Sigmoid colon (tissue), 7 donors: ENCODE measurements around the gene WDR86. TPM values are rescaled to one million over a fixed set of nuclear protein-coding genes. Genes with fewer than 3 reads are reported as not detected.
A peak's percentile ranks its signal among the peaks of the same experiment; 100 is the strongest.

ENCODE experiments used
- DNase-seq: peaks from one replicate; pipeline ENCODE4 v3.0.0-alpha.2; 2019
- H3K27ac ChIP-seq, 4 donors: fragments of 200-600 bp; sonication (generic); one replicate each; pipeline ENCODE4 v1.5.1; 2016 to 2019; ENCODE audit warnings: mild to moderate bottlenecking in 1 of 4
- H3K27me3 ChIP-seq, 3 donors: fragments of 200-600 bp; sonication (generic); one replicate each; pipeline ENCODE4 v1.5.1; 2019; ENCODE audit warnings: mild to moderate bottlenecking in 1 of 3
- H3K36me3 ChIP-seq, 4 donors: fragments of 200-600 bp; sonication (generic); one replicate each; pipeline ENCODE4 v1.5.1; 2016 to 2019
- H3K4me1 ChIP-seq, 4 donors: fragments of 200-600 bp; sonication (generic); one replicate each; pipeline ENCODE4 v1.5.1; 2017 to 2019
- H3K4me3 ChIP-seq, 4 donors: fragments of 200-600 bp; sonication (generic); one replicate each; pipeline ENCODE4 v1.5.1; 2017 to 2019; ENCODE audit warnings: mild to moderate bottlenecking in 2 of 4, moderate library complexity in 1 of 4
- H3K9me3 ChIP-seq, 4 donors: fragments of 200-600 bp in 3 of 4; sonication (generic) in 3 of 4; one replicate each; pipeline versions ENCODE4 v1.5.1 to v1.6.1; 2013 to 2019
- CTCF ChIP-seq, 4 experiments: fragments of 450-650 bp in 3 of 4; fragments of 200-600 bp in 1 of 4; IDR thresholded peaks; one replicate each; pipeline ENCODE4 v1.5.1; 2016 to 2019; ENCODE audit warnings: antibody characterized with exemption in 4 of 4, mild to moderate bottlenecking in 3 of 4, moderate library complexity in 2 of 4
- EP300 ChIP-seq, 4 donors: sonication (generic); formaldehyde crosslinking; IDR thresholded peaks; one replicate each; pipeline ENCODE4 v1.6.1; 2017; ENCODE audit warnings: antibody characterized with exemption in 4 of 4
- POLR2A ChIP-seq, 2 donors: fragments of 450-650 bp; IDR thresholded peaks; one replicate each; pipeline ENCODE4 v1.6.1; 2016; ENCODE audit warnings: antibody characterized with exemption in 2 of 2, mild to moderate bottlenecking in 2 of 2, moderate library complexity in 2 of 2
- POLR2AphosphoS5 ChIP-seq, 4 donors: sonication (generic); formaldehyde crosslinking; IDR thresholded peaks; one replicate each; pipeline ENCODE4 v1.6.1; 2017; ENCODE audit warnings: antibody characterized with exemption in 4 of 4
- WGBS, 2 donors: extraction: QIAGEN DNeasy Blood & Tissue Kit; methylation state at CpG; one replicate each; pipeline ENCODE4 v1.1.7; 2013; 5-methylcytosine and 5-hydroxymethylcytosine counted together
- intact Hi-C: fragments of 100-400 bp; cut with DNase I; formaldehyde crosslinking; loops from one replicate; pipeline ENCODE4 v1.15.1; 2023
- polyA plus RNA-seq, 3 donors: library from polyadenylated mRNA; stranded (reverse); fragments of 200-250 nt; gene quantifications; one replicate each; pipeline ENCODE4 v1.2.3, GENCODE V29; 2013
- total RNA-seq, 4 donors: library from RNA; depleted of rRNA; stranded (reverse); fragments of >200 nt; gene quantifications; one replicate each; pipeline ENCODE4 v1.1.0, GENCODE V29; 2016
- donor health status: healthy with polysubstance abuse.
- donor health status: Bipolar disorder and iron deficiency.
- donor health status: healthy.

WDR86 gene
- total and polyA plus RNA-seq, 7 donors: 0.46 to 23.8 (median 14.4) TPM

GRCh38 chr7:151352512-151352911 is 57.3 kb downstream of the WDR86 start:
- WGBS, 2 donors: 72 to 74% methylated on average over 5 of the region's 5 CpGs
- no peaks in the 10 kb centered on the region for H3K9me3 ChIP-seq
- H3K4me3 ChIP-seq: no peak overlapping the region
- H3K36me3 ChIP-seq: peaks cover 25 to 92% (median 48%) of the 10 kb centered on the region in 4 donors
- intact Hi-C loops: no loop called here
- no peak overlapping the region for H3K27ac ChIP-seq
- peaks cover 0 to 18% (median 2%) of the 10 kb centered on the region in 4 donors for H3K4me1 ChIP-seq
- TF ChIP-seq CTCF (IDR thresholded peaks at IDR 0.05): no peak
- no peak for TF ChIP-seq POLR2A (IDR thresholded peaks at IDR 0.05)
- no peak for TF ChIP-seq POLR2AphosphoS5 (IDR thresholded peaks at IDR 0.05)
- TF ChIP-seq EP300 (IDR thresholded peaks at IDR 0.05): no peak
- no peak for DNase-seq
- no peaks in the 10 kb centered on the region for H3K27me3 ChIP-seq

GRCh38 chr7:151351967-151352366 is 57.9 kb downstream of the WDR86 start:
- H3K36me3 ChIP-seq: peaks cover 22 to 92% (median 44%) of the 10 kb centered on the region in 4 donors
- 52 to 84% methylated on average over 6 of the region's 6 CpGs for WGBS, 2 donors
- no peak for DNase-seq
- no peak overlapping the region for H3K4me3 ChIP-seq
- peaks cover 0 to 18% (median 2%) of the 10 kb centered on the region in 4 donors for H3K4me1 ChIP-seq
- H3K27me3 ChIP-seq: no peaks in the 10 kb centered on the region
- intact Hi-C loops: no loop called here
- H3K27ac ChIP-seq: no peak overlapping the region
- TF ChIP-seq CTCF (IDR thresholded peaks at IDR 0.05) (no peak), EP300 (IDR thresholded peaks at IDR 0.05) (no peak), POLR2A (IDR thresholded peaks at IDR 0.05) (no peak), POLR2AphosphoS5 (IDR thresholded peaks at IDR 0.05) (no peak)
- H3K9me3 ChIP-seq: no peaks in the 10 kb centered on the region

- Histone ChIP-seq H3K4me3 (no peak overlapping the region), H3K9me3 (no peaks in the 10 kb centered on the region), H3K27ac (no peak overlapping the region), H3K36me3 (peaks cover 17 to 92% (median 38%) of the 10 kb centered on the region in 4 donors), H3K4me1 (peaks cover 0 to 18% (median 2%) of the 10 kb centered on the region in 4 donors), H3K27me3 (no peaks in the 10 kb centered on the region)
- 61 to 75% methylated on average over 8 of the region's 8 CpGs for WGBS, 2 donors
- intact Hi-C loops: no loop called here
- TF ChIP-seq EP300 (IDR thresholded peaks at IDR 0.05) (no peak), CTCF (IDR thresholded peaks at IDR 0.05) (no peak), POLR2AphosphoS5 (IDR thresholded peaks at IDR 0.05) (no peak), POLR2A (IDR thresholded peaks at IDR 0.05) (no peak)
- no peak for DNase-seq
These were observed 58.8 kb downstream of the WDR86 start for GRCh38 chr7:151351027-151351426.

- Histone ChIP-seq H3K4me1 (peaks cover 0 to 18% (median 2%) of the 10 kb centered on the region in 4 donors), H3K4me3 (peak overlapping the region in 1 of 4 donors; percentile 34), H3K27me3 (no peaks in the 10 kb centered on the region), H3K36me3 (peaks cover 16 to 90% (median 35%) of the 10 kb centered on the region in 4 donors), H3K27ac (peak overlapping the region; percentile 48 to 68 (median 62)), H3K9me3 (no peaks in the 10 kb centered on the region)
- 30 to 39% methylated on average over 5 of the region's 5 CpGs for whole genome bisulfite sequencing, 2 donors
- intact Hi-C loops: no loop called here
- no peak for TF ChIP-seq EP300 (IDR thresholded peaks at IDR 0.05)
- TF ChIP-seq CTCF (IDR thresholded peaks at IDR 0.05): no peak
- no peak for TF ChIP-seq POLR2AphosphoS5 (IDR thresholded peaks at IDR 0.05)
- no peak for TF ChIP-seq POLR2A (IDR thresholded peaks at IDR 0.05)
- no peak for DNase-seq
These were observed 60.4 kb downstream of the WDR86 start for GRCh38 chr7:151349507-151349853.

GRCh38 chr7:151348970-151349369 is 60.9 kb downstream of the WDR86 start:
- Histone ChIP-seq H3K4me3 (no peak overlapping the region), H3K9me3 (no peaks in the 10 kb centered on the region), H3K27ac (peak overlapping the region; percentile 48 to 68 (median 62)), H3K27me3 (no peaks in the 10 kb centered on the region), H3K4me1 (peaks cover 0 to 18% (median 2%) of the 10 kb centered on the region in 4 donors), H3K36me3 (peaks cover 16 to 86% (median 34%) of the 10 kb centered on the region in 4 donors)
- DNase-seq: no peak
- 60 to 74% methylated on average over 4 of the region's 4 CpGs for WGBS, 2 donors
- intact Hi-C loops: no loop called here
- TF ChIP-seq POLR2A (IDR thresholded peaks at IDR 0.05) (no peak), POLR2AphosphoS5 (IDR thresholded peaks at IDR 0.05) (peak in 1 of 4 donors; percentile 7)
